HCT116 (cell line): Measurements from ENCODE around the gene OPCML. TPM values are rescaled to one million over a fixed set of nuclear protein-coding genes. Genes with fewer than 3 reads are reported as not detected.

Source experiments
- ATAC-seq: fragments of 200-7000 bp; cut with Tn5 transposase; 2 replicates; pipeline ENCODE4 v1.9.1; 2020; ENCODE audit warnings: mild to moderate bottlenecking, moderate library complexity
- BruUV-seq: library from RNA; stranded (reverse); fragments of 400-500 nt; replicated peaks from 2 replicates; lab custom pipeline; 2021; lab: Mats Ljungman, UMichigan
- CTCF ChIA-PET: fragments of 300-600 bp; sonication (Branson Sonifier 250); formaldehyde crosslinking; loops from one replicate; lab custom pipeline; 2021; ENCODE audit warnings: antibody characterized with exemption; lab: Charles Lee
- POLR2A ChIA-PET: fragments of 300-600, 350-600 bp; sonication (Branson Sonifier 250); formaldehyde crosslinking; loops from one replicate; lab custom pipeline; 2021; ENCODE audit warnings: antibody characterized with exemption; lab: Charles Lee
- RAD21 ChIA-PET, 2 experiments: fragments of 300-600 bp; sonication (Branson Sonifier 250); formaldehyde crosslinking; loops; one replicate each; lab custom pipeline; 2023; ENCODE audit warnings: low total read pairs in 2 of 2; ENCODE audit not compliant: uncharacterized antibody in 2 of 2, unreplicated experiment in 2 of 2, low non-redundant PET in 1 of 2; lab: Charles Lee
- DNase-seq: peaks from one replicate; pipeline ENCODE4 v3.0.0-alpha.2; 2010; ENCODE audit warnings: low read depth, low spot score
- H2AFZ ChIP-seq: fragments of 200-600 bp; shearing (Covaris generic), sonication (generic); 2 replicates; pipeline ENCODE4 v1.6.1; 2017; ENCODE audit warnings: low read depth, mixed run types, mixed read lengths, antibody characterized with exemption, low read length; ENCODE audit not compliant: poor library complexity, severe bottlenecking
- H3K27ac ChIP-seq: 2 replicates; pipeline ENCODE4 v1.5.1; 2012; ENCODE audit warnings: low read depth, low read length
- H3K27me3 ChIP-seq: fragments of 200-600 bp; sonication (generic); 2 replicates; pipeline ENCODE4 v1.6.1; 2016; ENCODE audit warnings: mixed run types, low read length, mixed read lengths; ENCODE audit not compliant: insufficient read depth
- H3K36me3 ChIP-seq, 2 experiments: fragments of 200-500 bp in 1 of 2; fragments of 200-600 bp in 1 of 2; sonication (Bioruptor generic) in 1 of 2; sonication (generic) in 1 of 2; 2 replicates each; pipeline versions ENCODE4 v1.5.1 to v1.6.1; 2014 to 2016; ENCODE audit warnings: low read length in 2 of 2, inconsistent platforms in 1 of 2, mixed read lengths in 1 of 2, mixed run types in 1 of 2; ENCODE audit not compliant: insufficient read depth in 2 of 2, control insufficient read depth in 1 of 2
- H3K4me1 ChIP-seq, 2 experiments: fragments of 200-600 bp in 1 of 2; sonication (generic) in 1 of 2; 2 replicates each; pipeline versions ENCODE4 v1.5.1 to v1.6.1; 2012 to 2017; ENCODE audit warnings: low read length in 2 of 2, inconsistent platforms in 1 of 2, mild to moderate bottlenecking in 1 of 2, mixed read lengths in 1 of 2, mixed run types in 1 of 2, moderate library complexity in 1 of 2; ENCODE audit not compliant: insufficient read depth in 2 of 2, control insufficient read depth in 1 of 2
- H3K4me2 ChIP-seq: fragments of 200-600 bp; sonication (generic); 2 replicates; pipeline ENCODE4 v1.6.1; 2017; ENCODE audit warnings: mixed run types, low read length, mixed read lengths
- H3K4me3 ChIP-seq, 2 experiments: fragments of 200-600 bp in 1 of 2; sonication (generic) in 1 of 2; replicated peaks in 1 of 2; 2 replicates each; pipeline ENCODE4 v1.5.1; 2011 to 2016; ENCODE audit warnings: low read length in 2 of 2, control low read depth in 1 of 2, low read depth in 1 of 2, mild to moderate bottlenecking in 1 of 2, mixed read lengths in 1 of 2, mixed run types in 1 of 2
- H3K79me2 ChIP-seq: fragments of 200-600 bp; sonication (generic); 2 replicates; pipeline ENCODE4 v1.6.1; 2017; ENCODE audit warnings: mild to moderate bottlenecking, mixed run types, low read length, moderate library complexity, mixed read lengths; ENCODE audit not compliant: insufficient read depth
- H3K9ac ChIP-seq: fragments of 200-600 bp; sonication (generic); 2 replicates; pipeline ENCODE4 v1.6.1; 2016; ENCODE audit warnings: low read length, mixed read lengths
- H3K9me2 ChIP-seq: fragments of 200-600 bp; sonication (generic), shearing (Covaris generic); 2 replicates; pipeline ENCODE4 v1.6.1; 2017; ENCODE audit warnings: mixed run types, mild to moderate bottlenecking, moderate library complexity; ENCODE audit not compliant: insufficient read depth
- H3K9me3 ChIP-seq, 2 experiments: fragments of 200-500 bp in 1 of 2; fragments of 200-600 bp in 1 of 2; sonication (Bioruptor generic) in 1 of 2; sonication (generic) in 1 of 2; 2 replicates each; pipeline ENCODE4 v1.6.1; 2014 to 2017; ENCODE audit warnings: low read length in 2 of 2, mixed read lengths in 2 of 2, inconsistent platforms in 1 of 2, low read depth in 1 of 2, mild to moderate bottlenecking in 1 of 2, mixed run types in 1 of 2, moderate library complexity in 1 of 2; ENCODE audit not compliant: control insufficient read depth in 1 of 2, insufficient read depth in 1 of 2
- H4K20me1 ChIP-seq: fragments of 200-600 bp; sonication (generic), shearing (Covaris generic); 2 replicates; pipeline ENCODE4 v1.6.1; 2017; ENCODE audit warnings: mixed run types, mild to moderate bottlenecking, moderate library complexity; ENCODE audit not compliant: insufficient read depth
- CBX3 ChIP-seq: IDR thresholded peaks from 2 replicates; pipeline ENCODE4 v1.6.1; 2012; ENCODE audit warnings: low read depth
- CEBPB ChIP-seq: IDR thresholded peaks from 2 replicates; pipeline ENCODE4 v1.6.1; 2012; ENCODE audit warnings: low read depth
- EGR1 ChIP-seq: IDR thresholded peaks from 2 replicates; pipeline ENCODE4 v1.6.1; 2012; ENCODE audit warnings: low read depth
- EZH2phosphoT487 ChIP-seq: fragments of 200-600 bp; IDR thresholded peaks from 2 replicates; pipeline ENCODE4 v1.6.1; 2018; ENCODE audit warnings: antibody characterized with exemption, borderline replicate concordance
- FOSL1 ChIP-seq: IDR thresholded peaks from 2 replicates; pipeline ENCODE4 v1.6.1; 2012; ENCODE audit warnings: low read depth
- RAD21 ChIP-seq: IDR thresholded peaks from 2 replicates; pipeline ENCODE4 v1.6.1; 2012; ENCODE audit warnings: low read depth, mild to moderate bottlenecking
- SIN3A ChIP-seq: IDR thresholded peaks from 2 replicates; pipeline ENCODE4 v1.6.1; 2012; ENCODE audit warnings: low read depth
- ZFX ChIP-seq: fragments of 450-650 bp; IDR thresholded peaks from 2 replicates; pipeline ENCODE4 v1.6.1; 2017
- ZNF274 ChIP-seq: fragments of 200-500 bp; sonication (Bioruptor generic); IDR thresholded peaks from 2 replicates; pipeline ENCODE4 v1.6.1; 2014; ENCODE audit warnings: mild to moderate bottlenecking, low read depth, low read length, inconsistent platforms
- intact Hi-C: fragments of 100-400 bp; cut with micrococcal nuclease; formaldehyde crosslinking; loops from 2 replicates; pipeline ENCODE4 v1.10.0; 2022
- total RNA-seq: library from RNA; stranded (reverse); gene quantifications from one replicate; pipeline ENCODE4 v1.2.1, GENCODE V29; 2021; ENCODE audit not compliant: unreplicated experiment
- TF ChIP-seq, protein P1 (sequence below): IDR thresholded peaks from 2 replicates; pipeline ENCODE4 v1.6.1; 2011; ENCODE audit warnings: mild to moderate bottlenecking, low read length, moderate library complexity; ENCODE audit not compliant: insufficient replicate concordance; ENCODE audit errors: extremely low read depth
- TF ChIP-seq, protein P2 (sequence below): IDR thresholded peaks from 2 replicates; pipeline ENCODE4 v1.6.1; 2012

The OPCML gene
- total RNA-seq, 1 experiment from 2014 or later = not detected

DNA sequence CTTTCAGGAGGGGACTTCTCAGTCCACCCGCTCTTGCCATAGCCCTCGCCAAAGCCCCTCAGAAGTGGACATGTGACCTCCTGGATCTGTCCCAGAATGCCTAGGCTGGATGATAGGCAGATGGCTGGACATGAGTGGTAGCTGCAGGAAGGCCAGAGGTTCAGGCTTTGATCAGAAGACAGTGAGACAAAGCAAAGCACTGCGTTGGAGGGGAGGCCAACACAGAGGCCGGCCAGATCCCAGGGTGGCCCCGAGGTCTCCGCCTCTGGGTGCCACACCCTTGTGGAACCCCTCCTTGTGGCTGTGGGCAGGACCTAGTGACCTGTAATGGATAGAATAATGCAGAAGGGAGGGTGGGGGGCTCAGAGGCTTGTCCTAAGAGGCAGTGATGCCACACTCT, 147.6 kb downstream of the OPCML start:
- Histone ChIP-seq H2AFZ (no peak overlapping the region), H3K27me3 (no peaks in the 10 kb centered on the region), H3K4me2 (no peak overlapping the region), H3K4me1 (no peaks in the 10 kb centered on the region), H3K27ac (no peak overlapping the region), H3K9me2 (no peaks in the 10 kb centered on the region), H3K36me3 (no peaks in the 10 kb centered on the region), H3K4me3 (no peak overlapping the region), H4K20me1 (no peaks in the 10 kb centered on the region), H3K9ac (no peak overlapping the region), H3K9me3 (peaks cover 3 to 6% of the 10 kb centered on the region in 2 experiments; a peak in 2 of 4 replicates), H3K79me2 (no peaks in the 10 kb centered on the region)
- RAD21 ChIA-PET = no interaction called here
- intact Hi-C loops = no loop called here
- no TSS peak for BruUV-seq
- ATAC-seq (no peak), DNase-seq (no peak)
- no peak for TF ChIP-seq ZNF274
- TF ChIP-seq, protein P1, sequence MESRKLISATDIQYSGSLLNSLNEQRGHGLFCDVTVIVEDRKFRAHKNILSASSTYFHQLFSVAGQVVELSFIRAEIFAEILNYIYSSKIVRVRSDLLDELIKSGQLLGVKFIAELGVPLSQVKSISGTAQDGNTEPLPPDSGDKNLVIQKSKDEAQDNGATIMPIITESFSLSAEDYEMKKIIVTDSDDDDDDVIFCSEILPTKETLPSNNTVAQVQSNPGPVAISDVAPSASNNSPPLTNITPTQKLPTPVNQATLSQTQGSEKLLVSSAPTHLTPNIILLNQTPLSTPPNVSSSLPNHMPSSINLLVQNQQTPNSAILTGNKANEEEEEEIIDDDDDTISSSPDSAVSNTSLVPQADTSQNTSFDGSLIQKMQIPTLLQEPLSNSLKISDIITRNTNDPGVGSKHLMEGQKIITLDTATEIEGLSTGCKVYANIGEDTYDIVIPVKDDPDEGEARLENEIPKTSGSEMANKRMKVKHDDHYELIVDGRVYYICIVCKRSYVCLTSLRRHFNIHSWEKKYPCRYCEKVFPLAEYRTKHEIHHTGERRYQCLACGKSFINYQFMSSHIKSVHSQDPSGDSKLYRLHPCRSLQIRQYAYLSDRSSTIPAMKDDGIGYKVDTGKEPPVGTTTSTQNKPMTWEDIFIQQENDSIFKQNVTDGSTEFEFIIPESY = no peak
- no peak for TF ChIP-seq CBX3
- no peak for TF ChIP-seq RAD21
- no peak for TF ChIP-seq FOSL1
- TF ChIP-seq, protein P2, sequence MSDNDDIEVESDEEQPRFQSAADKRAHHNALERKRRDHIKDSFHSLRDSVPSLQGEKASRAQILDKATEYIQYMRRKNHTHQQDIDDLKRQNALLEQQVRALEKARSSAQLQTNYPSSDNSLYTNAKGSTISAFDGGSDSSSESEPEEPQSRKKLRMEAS = no peak
- TF ChIP-seq EGR1 = no peak
- no peak for TF ChIP-seq ZFX
- TF ChIP-seq CEBPB = no peak
- no peak for TF ChIP-seq SIN3A
- TF ChIP-seq EZH2phosphoT487 = no peak
- CTCF ChIA-PET = no interaction called here
- POLR2A ChIA-PET = no interaction called here
